HEK293 (cell line): ENCODE results near the gene CHMP5.

Experiments used
- CTCF ChIP-seq: fragments of 450-650 bp; formaldehyde crosslinking; IDR thresholded peaks from 2 replicates; pipeline ENCODE4 v1.5.1; 2016; ENCODE audit warnings: missing biosample characterization, missing genetic modification characterization
- REST ChIP-seq: fragments of 450-650 bp; formaldehyde crosslinking; IDR thresholded peaks from 2 replicates; pipeline ENCODE4 v1.5.1; 2016; ENCODE audit warnings: missing biosample characterization, missing genetic modification characterization
- TCF7L2 ChIP-seq: IDR thresholded peaks from 2 replicates; pipeline ENCODE4 v1.6.1; 2011; ENCODE audit warnings: low read depth, mild to moderate bottlenecking, inconsistent platforms, low read length, moderate library complexity, borderline replicate concordance
- ZFP3 ChIP-seq: fragments of 450-650 bp; formaldehyde crosslinking; IDR thresholded peaks from 2 replicates; pipeline ENCODE4 v1.5.1; 2016; ENCODE audit warnings: low read depth, missing biosample characterization, missing genetic modification characterization
- ZNF121 ChIP-seq: fragments of 450-650 bp; formaldehyde crosslinking; IDR thresholded peaks from 2 replicates; pipeline ENCODE4 v1.5.1; 2016; ENCODE audit warnings: missing biosample characterization, missing genetic modification characterization
- ZNF174 ChIP-seq: fragments of 450-650 bp; formaldehyde crosslinking; IDR thresholded peaks from 2 replicates; pipeline ENCODE4 v1.5.0; 2017; ENCODE audit warnings: missing biosample characterization, mild to moderate bottlenecking, missing genetic modification characterization
- ZNF19 ChIP-seq: fragments of 450-650 bp; formaldehyde crosslinking; IDR thresholded peaks from 2 replicates; pipeline ENCODE4; 2016; ENCODE audit warnings: missing biosample characterization, missing genetic modification characterization, low read depth
- ZNF704 ChIP-seq: fragments of 450-650 bp; formaldehyde crosslinking; IDR thresholded peaks from 2 replicates; pipeline ENCODE4 v1.5.1; 2016; ENCODE audit warnings: missing biosample characterization, missing genetic modification characterization

- no peak for TF ChIP-seq CTCF (tag by site-specific recombination)
- no peak for TF ChIP-seq ZNF704
- no peak for TF ChIP-seq ZNF174 (tag by site-specific recombination)
- TF ChIP-seq ZFP3: no peak
- no peak for TF ChIP-seq ZNF121 (tag by site-specific recombination)
- no peak for TF ChIP-seq TCF7L2
- no peak for TF ChIP-seq REST
- TF ChIP-seq ZNF19 (tag by site-specific recombination): no peak
Observed at GRCh38 chr9:33228606-33229005, 36.2 kb upstream of the CHMP5 start.
